HG03342 (cell line): ENCODE measurements around the gene CLEC20A.

Experiments
- ATAC-seq: cut with Tn5 transposase; IDR thresholded peaks from one replicate; pipeline ENCODE4 v1.9.1; 2021; ENCODE audit warnings: mild to moderate bottlenecking, moderate library complexity; ENCODE audit not compliant: unreplicated experiment

Gene CLEC20A

DNA sequence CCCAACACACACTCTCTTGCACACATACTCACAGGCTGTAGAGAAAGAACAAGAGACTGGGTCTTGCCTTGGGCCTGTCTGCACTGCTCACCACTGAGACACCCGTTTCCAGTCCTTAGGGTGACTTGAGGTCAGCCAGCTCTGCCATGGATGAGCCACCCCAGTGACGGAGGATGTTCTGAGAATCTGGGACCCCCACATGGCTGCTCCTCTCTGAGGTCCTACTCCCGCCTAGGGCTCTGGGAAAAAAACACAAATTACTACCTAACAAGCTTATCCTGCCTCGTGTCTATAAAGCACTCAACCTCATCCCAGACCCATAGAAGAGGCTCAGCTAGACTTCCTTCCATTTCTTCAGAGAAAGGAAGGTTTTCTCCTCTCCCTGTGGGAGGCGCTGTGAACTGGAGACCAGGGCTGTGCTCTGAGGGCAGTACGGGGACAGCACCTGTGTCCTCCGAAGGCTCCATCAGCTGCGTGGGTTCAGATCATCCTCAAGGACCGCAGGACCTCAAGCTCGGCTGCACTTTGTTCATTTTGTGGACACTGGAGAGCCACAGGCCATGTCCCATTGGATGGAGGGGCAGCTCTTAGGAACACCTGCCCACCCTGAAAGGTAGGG, 4.3 kb upstream of the CLEC20A start:
- ATAC-seq, result no peak

DNA sequence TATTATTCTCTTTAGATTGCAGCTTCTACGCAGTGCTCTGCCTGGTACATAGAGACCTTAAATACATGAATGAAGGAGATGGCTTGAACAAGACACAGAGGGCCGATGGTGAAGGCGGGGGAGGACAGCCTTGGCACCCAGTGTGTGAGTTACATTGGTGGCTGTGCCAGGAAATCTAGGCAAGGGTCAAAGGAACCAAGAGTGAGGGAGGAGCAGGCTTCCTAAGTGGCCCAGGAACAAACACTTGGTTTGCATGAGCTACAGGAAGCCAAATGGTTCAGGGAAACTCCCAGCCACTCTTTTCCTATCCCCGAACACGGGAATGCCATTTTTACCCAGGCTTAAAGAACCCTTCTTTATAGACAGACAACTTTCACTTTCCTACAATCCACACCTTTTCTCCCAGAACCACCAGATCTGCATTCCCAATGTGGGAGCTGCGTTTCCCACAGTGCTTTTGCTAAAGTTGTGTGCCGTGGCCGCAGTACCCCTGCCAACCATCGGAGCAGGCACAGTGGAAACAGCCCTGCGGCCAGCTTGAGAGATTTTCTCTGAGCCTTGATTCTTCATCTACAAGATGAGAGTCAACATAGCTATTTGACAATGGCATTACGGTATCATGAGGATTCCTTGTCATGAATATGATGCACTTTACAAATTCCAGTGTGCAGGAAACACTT, 3.5 kb upstream of the CLEC20A start:
- no peak for ATAC-seq

DNA sequence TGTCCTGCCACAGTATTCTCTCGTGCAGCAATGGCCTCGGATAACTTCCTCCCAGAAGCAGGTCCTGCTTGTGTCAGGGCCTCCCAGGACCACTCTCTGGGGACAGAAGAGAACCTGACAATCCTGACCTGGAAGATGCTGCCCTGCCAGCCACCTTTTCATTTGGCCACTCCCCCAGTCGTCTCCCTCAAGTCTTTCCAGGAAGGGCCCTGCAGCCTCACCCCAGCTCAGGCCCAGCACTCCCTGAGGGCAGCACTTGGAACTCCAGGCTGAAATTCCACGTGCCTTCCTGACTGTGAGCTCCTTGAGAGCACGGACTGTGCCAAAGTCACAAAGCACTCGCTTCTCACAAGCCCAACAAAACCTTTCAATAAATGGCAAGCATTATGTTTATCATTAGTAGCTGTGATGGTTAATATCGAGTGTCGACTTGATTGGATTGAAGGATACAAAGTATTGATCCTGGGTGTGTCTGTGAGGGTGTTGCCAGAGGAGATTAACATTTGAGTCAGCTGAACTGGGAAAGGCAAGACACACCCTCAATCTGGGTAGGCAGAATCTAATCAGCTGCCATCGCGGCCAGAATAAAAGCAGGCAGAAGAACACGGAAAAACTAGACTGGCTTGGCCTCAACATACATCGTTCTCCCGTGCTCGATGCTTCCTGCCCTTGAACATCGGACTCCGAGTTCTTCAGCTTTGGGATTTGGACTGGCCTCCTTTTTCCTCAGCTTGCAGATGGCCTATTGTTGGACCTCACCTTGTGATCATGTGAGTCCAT, 2.3 kb upstream of the CLEC20A start:
- ATAC-seq, result no peak

DNA sequence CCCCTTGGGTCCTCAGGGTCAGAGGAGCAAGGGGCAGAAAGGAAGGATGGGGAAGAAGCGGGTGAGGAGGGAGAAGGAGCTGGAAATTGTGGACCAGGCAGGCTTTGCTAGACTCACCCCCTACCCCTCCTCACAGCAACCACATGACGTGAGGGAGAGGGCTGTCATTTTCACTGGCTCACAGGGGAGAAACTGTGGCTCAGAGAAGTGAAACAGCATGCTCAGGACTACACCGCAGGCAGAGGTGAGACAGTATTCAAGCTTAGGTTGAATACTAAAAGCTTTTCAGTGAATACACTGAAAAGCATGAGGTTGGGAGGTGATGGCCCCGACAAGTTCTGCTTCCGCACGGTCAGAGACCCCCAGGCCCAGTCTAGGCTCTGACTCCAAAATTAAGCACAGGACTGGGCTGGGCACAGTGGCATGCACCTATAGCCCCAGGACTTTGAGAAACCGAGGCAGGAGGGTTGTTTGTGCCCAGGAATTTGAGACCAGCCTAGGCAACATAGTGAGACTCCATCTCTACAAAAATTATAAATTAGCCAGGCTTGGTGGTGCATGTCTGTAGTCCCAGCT, 1.2 kb upstream of the CLEC20A start:
- ATAC-seq, result no peak

DNA sequence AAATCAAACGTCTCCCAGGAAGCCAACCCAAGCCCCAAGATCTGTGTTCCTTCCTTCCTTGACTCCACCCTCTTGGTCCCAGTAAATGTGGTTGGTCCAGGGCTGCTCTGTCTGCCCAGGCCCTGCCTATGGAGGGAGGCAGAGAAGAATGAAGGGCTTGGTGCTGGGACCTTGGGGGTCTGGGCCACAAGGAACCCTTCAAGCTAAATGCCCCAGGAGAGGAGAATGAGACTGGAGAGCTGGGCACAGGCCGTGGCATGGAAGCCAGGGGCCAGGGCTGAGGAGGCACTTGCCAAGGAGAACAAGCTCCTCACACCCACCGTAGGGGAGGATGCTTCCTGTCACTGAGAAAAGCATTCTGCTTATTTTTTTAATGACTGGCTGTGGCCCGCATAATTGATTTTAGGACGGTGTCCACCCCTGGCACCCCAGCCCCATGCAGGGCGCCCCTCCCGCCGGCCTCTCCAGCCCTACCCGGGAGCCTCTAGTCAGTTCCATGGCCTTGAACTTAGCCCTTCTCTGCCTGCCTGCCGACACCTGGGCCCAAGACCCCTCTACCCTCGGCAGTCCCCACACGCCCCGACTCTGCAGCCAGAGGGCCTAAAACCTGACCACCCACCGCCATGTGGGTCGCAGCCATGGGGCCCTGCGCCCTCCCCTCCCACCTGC, 889 bp downstream of the CLEC20A start:
- no peak for ATAC-seq

DNA sequence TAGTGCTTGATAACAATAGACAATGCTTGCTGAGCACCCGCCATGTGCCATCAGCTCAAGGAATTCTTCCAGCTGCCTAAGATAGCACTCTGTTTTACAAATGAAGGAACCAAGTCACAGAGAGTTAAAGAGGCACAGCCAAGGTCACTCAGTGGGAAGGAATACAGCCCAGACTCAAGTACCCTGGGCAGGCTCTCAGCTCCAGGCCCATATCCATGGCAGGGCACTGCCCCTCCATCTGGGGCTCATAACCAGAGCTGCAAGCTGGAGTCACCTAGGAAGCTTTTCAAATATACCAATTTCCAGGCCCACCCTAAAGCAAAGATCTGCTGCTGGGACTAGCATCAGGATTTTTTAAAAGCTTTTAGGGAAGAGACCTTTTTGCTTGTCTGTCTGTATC, 1.6 kb downstream of the CLEC20A start:
- ATAC-seq, result no peak

DNA sequence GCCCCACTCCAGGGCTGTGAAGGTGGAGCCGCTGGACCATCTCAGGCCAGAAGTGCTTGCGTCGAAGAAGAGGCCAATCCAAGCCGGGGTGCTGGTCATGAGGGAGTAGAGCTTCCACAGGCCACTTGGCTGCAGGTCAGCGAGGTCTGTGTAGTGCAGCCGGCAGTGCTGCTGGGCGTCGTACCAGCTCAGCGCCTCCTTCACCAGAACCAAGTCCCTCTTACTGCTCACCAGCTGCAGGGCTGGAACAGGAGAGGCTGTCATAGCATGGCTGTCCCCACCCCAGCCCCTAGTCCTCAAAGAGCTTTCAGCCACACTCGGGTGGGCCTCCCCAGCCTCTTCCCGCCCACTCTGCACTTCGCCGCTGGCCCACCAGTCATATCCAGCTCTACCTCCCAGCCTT, 2.2 kb downstream of the CLEC20A start:
- ATAC-seq, result no peak

DNA sequence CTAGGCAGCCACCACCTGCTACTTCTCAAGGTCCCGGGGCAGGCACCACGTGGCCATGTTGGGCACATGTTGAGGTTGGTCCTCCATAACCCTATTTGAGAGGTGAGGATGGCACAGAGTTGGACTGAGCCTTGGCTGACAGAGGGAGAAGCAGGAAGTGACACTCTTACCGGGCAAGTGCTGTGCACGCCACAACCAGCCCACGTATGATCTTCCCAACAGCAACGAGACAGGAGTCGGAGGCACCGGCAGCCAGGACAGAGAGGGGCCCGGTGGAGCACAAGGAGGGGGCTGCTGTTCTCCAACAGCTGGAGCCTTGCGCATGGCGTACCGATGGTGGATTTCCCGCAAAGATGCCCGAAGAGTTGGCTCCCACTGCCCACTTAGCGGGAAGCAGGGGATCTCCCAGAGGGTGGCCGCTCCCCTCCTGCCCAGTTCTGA, 3.4 kb downstream of the CLEC20A start:
- no peak for ATAC-seq

DNA sequence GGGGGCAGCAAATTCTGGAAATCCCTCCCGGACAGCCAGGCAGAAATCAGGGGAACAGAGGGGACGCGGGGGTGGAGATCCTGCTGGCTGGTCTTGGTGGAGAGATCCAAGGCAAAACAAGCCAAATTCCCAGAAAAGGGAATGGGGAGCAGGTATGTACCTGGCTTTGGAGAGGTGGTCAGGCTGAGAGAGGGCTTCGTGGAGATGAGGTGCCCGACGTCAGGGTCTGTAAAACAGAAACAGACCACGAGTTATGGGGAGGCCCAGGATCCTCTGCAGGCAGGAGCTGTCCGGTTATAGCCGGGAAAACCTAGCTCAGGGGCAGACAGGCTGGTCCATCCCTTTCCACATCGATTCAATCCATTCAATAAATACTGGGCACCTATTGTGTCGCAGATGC, 4.4 kb downstream of the CLEC20A start:
- ATAC-seq, result no peak

DNA sequence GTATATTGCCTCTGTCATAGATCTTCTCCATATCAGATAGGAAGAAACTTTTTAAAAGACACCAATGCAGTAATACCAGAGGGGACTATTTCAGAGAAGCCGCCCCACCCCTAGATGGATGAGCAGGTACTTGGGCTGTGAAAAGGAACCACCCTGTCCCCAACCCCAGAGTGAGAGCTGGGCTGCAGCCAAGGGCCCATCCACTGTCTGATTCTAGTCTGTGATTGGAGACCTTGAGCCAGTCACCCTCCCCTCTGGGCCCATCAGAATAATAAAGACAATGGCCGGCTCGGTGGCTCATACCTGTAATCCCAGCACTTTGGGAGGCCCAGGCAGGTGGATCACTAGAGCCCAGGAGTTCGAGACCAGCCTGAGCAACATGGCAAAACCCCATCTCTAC, 5.0 kb downstream of the CLEC20A start:
- ATAC-seq, result no peak

DNA sequence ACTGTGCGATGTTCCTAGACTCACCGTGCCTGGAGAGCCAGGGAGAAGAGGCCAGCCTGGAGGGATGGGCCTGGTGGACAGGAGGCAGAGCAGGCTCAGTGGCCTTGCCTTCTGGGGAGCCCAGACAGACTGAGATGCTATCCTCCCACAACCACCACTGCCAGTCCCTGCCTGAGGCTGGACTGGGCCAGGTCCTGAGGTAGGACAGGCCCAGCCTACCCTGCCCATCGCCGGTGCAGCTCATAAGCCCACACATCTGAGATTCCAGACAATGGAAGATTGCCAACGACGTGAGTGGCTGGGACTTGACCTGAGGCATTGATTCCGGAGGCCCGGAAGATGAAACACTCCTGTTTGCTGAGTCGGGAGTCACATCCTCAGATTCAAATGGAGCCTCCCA, 5.8 kb downstream of the CLEC20A start:
- no peak for ATAC-seq

DNA sequence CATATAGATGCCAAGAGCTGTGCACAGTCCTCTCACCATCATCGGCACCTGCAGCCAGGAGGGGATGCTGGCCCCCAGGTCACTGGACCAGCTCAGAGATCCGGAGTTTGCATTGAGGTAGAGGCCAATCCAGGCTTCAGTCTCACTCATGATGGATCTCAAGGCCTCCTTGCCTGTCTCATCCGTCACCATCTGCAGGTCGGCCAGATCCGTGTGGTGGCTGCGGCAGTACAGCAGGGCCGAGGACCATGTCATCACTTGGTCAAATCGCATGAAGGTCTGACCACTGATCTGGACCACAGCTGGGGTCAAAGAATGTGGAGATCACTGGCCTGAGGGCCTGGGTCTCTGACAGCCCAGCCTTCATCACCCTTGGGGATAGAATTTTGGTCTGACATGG, 6.6 kb downstream of the CLEC20A start:
- no peak for ATAC-seq

DNA sequence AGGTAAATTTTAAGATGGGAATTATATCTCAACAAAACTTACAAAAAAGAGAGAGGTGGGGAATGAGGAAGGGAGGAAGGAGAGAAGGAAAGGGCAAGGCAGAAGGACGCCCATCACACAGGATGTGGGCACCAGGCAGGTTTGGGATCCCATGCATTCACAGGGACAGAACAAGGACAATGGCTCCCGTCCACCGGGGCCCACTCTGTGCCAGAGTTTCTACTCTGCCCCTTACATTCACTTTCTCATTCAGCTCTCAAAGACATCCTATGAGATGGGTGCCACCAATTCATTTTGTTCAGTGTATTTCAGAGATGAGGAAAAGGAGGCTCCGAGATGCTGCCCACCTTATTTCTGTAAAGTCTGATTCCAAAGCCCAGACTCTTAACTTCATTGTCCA, 7.4 kb downstream of the CLEC20A start:
- no peak for ATAC-seq

DNA sequence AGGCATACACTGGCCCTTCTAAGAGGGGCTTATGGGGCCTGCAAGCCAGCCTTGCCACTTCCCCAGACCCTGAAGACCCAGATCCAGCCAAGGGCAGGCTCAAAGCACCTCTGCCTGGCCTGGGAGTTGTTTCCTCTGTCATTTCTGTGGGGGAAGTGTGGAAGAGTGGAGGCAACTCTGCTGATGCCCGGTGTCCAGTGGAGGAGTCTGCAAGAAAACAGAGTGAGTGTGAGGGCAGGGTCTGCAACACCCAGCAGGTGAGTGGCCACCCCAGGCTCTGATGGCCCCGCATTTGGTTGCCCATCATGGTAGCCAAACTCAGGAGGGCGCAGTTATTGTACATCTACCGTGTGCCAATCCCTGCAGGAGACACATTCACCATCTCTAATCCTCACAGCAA, 8.4 kb downstream of the CLEC20A start:
- no peak for ATAC-seq

DNA sequence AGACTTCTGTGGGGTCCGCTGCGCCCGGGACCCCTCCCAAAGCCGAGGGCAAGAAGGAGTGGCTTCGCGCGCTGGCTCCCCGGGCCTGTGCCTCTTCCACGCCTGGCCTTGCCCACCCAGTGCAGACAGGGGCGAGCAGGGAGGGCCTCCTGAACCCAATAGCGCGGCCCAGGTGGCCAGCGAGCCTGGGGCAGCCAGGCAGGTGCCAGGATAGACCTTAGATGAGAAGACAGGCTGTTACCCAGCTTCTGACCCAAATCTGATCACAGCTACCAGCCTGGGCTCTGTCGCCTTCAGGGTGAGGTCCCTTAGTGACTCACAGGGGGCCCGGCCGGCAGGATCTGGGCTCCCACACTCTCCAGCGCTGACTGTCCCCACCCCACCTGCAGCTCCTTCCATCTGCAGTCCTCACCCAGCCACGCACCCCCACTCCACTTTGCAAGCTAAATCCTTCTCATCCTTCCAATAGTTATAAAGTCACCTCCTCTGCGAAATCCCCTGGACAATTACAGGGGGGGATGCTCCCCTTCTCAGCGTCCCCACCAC, 9.6 kb downstream of the CLEC20A start:
- no peak for ATAC-seq

DNA sequence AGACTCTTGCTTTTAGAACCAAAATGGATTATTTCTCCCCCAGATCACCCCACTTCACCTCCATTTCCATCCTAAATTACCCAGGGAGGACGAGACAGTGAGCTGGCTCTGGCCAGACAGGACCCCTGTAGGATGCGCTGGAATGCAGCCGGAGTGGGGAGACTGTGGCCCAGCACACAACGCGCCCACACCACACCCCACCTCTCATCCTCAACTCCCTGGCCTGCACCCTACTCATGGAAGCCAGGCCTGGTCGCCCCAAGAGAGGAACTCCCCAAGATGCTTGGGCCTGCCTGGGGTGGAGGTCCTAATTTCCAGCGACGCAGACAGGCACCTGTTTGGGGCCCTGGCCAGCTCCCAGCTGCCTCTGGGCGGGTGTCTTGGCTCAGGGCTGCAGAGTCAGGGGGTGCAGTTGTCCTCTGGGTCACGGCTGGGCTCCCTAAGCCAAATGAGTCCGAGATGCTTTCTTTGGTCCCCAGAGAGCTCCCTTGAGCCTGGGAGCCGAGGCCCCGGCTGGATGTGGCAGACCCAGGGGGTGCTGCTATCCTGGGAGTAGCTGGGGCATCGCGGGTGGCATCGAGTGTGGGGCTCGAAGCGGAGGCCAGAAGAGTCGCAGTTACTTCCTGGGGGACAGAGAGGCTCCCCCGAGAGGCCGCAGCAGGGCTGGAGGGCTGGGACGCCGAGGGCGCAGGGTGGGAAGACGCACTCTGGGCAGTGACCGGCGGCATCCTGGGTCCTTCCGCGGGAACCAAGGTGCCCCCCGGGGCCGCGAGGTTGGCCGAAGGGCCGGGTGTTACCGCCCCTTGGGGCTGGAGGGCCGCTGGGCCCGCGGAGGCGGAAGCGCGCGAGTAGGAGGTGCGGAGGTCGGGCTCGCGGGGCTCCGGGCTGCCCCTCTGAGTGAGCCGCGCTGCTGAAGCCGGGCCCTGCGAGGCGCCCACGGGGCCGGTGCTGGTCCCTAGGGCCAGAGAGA, 10.4 kb downstream of the CLEC20A start:
- no peak for ATAC-seq

DNA sequence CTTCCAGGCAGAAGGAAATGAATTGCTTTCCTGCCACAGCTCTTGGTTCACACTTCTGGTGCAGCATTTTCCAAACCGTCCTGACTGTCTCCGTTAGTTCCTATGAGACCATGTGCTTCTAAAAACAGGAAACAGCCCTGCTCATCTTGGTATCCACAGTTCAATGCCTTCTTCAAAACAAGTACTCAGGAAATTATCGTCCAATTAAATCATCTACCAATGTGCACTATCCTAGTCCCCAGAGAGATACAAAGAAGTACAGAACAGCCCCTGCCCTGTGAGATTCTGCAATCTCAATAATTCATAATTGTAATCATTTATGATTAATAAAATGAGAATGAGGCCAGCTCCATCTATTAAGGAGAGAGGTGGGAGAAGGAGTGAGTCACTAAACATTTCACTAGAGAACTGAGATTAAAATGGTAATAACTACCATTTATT, 11.2 kb downstream of the CLEC20A start:
- no peak for ATAC-seq

DNA sequence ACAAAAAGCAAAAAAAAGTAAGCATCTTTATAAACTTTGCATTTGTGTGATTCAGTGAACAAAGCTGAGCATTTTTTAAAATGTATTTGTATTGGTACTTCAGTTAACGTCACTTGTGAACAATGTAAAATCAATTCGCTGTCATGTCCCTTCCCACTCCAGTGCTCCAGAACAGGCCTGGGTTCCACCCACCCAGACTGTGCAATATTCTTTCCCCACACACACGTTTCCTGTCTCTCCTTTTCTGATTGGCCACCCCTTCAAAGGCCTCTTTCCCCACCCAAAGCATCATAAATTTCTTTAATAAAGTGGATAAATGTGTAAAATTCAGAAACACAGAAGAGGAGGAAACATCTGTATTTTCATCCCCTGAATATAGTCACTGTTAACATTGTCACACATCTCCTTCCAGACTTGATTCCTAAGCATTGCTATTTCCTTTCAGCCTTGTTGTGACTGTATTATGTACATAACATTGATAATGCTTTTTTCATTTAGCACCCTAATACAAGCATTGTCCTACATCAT, 12.0 kb downstream of the CLEC20A start:
- no peak for ATAC-seq

DNA sequence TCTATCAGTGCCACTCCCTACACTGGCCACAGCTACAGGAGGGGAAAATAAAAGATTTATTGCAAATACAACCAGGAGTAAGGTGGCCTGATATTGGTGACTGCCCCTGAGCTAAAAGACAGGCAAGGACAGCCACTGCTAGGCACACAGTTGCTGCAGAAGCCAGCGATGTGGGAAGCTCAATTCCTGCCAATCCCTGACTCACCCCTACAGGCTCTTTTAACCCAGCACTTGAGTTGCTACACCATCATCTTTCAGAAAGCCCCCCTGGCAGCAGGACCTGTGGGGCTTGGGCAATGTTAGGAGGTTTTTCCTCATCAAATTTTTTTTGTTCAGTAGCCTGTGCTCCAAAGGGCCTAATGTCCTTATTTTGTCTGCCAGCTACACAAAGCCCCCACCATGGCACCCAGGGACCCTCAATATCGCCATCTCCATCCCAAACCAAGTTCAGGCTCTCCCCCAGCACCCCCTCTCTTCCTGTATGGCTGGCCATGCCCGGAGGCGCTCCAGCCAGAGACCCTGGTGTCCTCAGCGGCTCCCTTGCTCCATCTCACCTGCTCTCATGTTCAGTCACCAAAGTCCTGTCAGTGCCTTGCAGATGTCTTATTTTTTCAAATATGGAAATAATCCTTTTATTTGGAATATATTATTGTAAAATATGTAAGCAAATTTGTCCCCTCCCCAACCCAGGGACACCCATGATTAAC, 13.4 kb downstream of the CLEC20A start:
- ATAC-seq, result no peak
